K562 (cell line): ENCODE data around the gene ELOVL7. TPM values are rescaled to one million over a fixed set of nuclear protein-coding genes. Genes with fewer than 3 reads are reported as not detected.
A peak's percentile ranks its signal among the peaks of the same experiment; 100 is the strongest.

ENCODE experiments used
- CEBPZ ChIP-seq: fragments of 150-350 bp; IDR thresholded peaks from 2 replicates; pipeline ENCODE4 v1.6.1; 2014; ENCODE audit warnings: low read depth, mild to moderate bottlenecking, low read length, borderline replicate concordance
- FIP1L1 ChIP-seq: fragments of 200-400 bp; formaldehyde crosslinking; IDR thresholded peaks from 2 replicates; pipeline ENCODE4 v1.6.1; 2018; ENCODE audit warnings: mild to moderate bottlenecking, low read depth, low read length; ENCODE audit not compliant: poor library complexity, severe bottlenecking
- FOXK2 ChIP-seq, 2 experiments: fragments of 450-650 bp; IDR thresholded peaks in 1 of 2; conservative IDR thresholded peaks in 1 of 2; 2 replicates each; pipeline ENCODE4 v1.6.1; 2016; ENCODE audit warnings: low read depth in 2 of 2, mild to moderate bottlenecking in 1 of 2
- IFI16 ChIP-seq: fragments of 250-450 bp; sonication (Bioruptor Pico); IDR thresholded peaks from 2 replicates; pipeline ENCODE4 v2.1.2; 2022; ENCODE audit warnings: mild to moderate bottlenecking, inconsistent platforms
- NFE2L1 ChIP-seq: fragments of 450-650 bp; IDR thresholded peaks from 2 replicates; pipeline ENCODE4 v1.6.1; 2016; ENCODE audit warnings: missing genetic modification characterization, low read depth, mild to moderate bottlenecking, missing compliant biosample characterization, moderate library complexity, borderline replicate concordance
- NFXL1 ChIP-seq: fragments of 450-650 bp; formaldehyde crosslinking; IDR thresholded peaks from 2 replicates; pipeline ENCODE4 v1.4.0; 2021; ENCODE audit warnings: mild to moderate bottlenecking
- SMARCC2 ChIP-seq: fragments of 450-650 bp; IDR thresholded peaks from 2 replicates; pipeline ENCODE4 v1.6.1; 2017; ENCODE audit warnings: antibody characterized with exemption, moderate library complexity, mild to moderate bottlenecking, low read depth
- SREBF2 ChIP-seq: sonication (generic); formaldehyde crosslinking; IDR thresholded peaks from 2 replicates; pipeline ENCODE4 v1.4.0; 2020; ENCODE audit warnings: mild to moderate bottlenecking, missing genetic modification reagents
- THAP7 ChIP-seq: fragments of 250-450 bp; sonication (Bioruptor Pico); IDR thresholded peaks from 2 replicates; pipeline ENCODE4 v1.5.0; 2021
- ZNF175 ChIP-seq: fragments of 200-800 bp; sonication (Bioruptor generic); IDR thresholded peaks from 2 replicates; pipeline ENCODE4 v1.6.1; 2016; ENCODE audit warnings: low read depth, mild to moderate bottlenecking, missing genetic modification characterization, missing compliant biosample characterization
- ZNF280A ChIP-seq: fragments of 450-650 bp; IDR thresholded peaks from 2 replicates; pipeline ENCODE4 v1.6.1; 2018; ENCODE audit warnings: mild to moderate bottlenecking, low read depth; ENCODE audit not compliant: partially characterized antibody
- ZNF41 ChIP-seq: fragments of 250-450 bp; sonication (Bioruptor Pico); conservative IDR thresholded peaks from 2 replicates; pipeline ENCODE4 v1.4.0; 2020; ENCODE audit warnings: mild to moderate bottlenecking
- ZNF586 ChIP-seq: fragments of 450-650 bp; formaldehyde crosslinking; conservative IDR thresholded peaks from 2 replicates; pipeline ENCODE4 v1.4.0; 2020; ENCODE audit warnings: mild to moderate bottlenecking, moderate library complexity
- ZNF764 ChIP-seq: fragments of 250-450 bp; sonication (Bioruptor Pico); IDR thresholded peaks from 2 replicates; pipeline ENCODE4 v1.4.0; 2020; ENCODE audit warnings: low read depth, mild to moderate bottlenecking, moderate library complexity
- polyA plus RNA-seq, 8 experiments: library from polyadenylated mRNA; depleted of rRNA in 4 of 8; stranded (reverse) in 5 of 8; unstranded in 3 of 8; fragments of >200 nt; fragmentation: Nextera tagmentation in 2 of 8; fragmentation: Illumina TruSeq in 1 of 8; extraction: Ambion mirVana in 2 of 8; extraction: Trizol in 1 of 8; gene quantifications; 2 replicates each; pipeline versions ENCODE4 v1.2.1 to v1.2.3, GENCODE V29; 2011 to 2014; ENCODE audit warnings: inconsistent platforms in 1 of 8, missing spikeins in 1 of 8
- total RNA-seq, 7 experiments: library from RNA; depleted of rRNA in 6 of 7; stranded (reverse); fragments of >200 nt in 6 of 7; fragmentation: Illumina TruSeq in 2 of 7; extraction: Trizol in 2 of 7; gene quantifications; 2 replicates each; pipeline versions ENCODE4 v1.2.1 to v1.2.3, GENCODE V29; 2011 to 2021; ENCODE audit warnings: low replicate concordance in 1 of 7
- TF ChIP-seq, protein P1 (sequence below): sonication (generic); formaldehyde crosslinking; IDR thresholded peaks from 2 replicates; pipeline ENCODE4 v1.8.0; 2022; ENCODE audit warnings: mild to moderate bottlenecking, missing genetic modification reagents
- TF ChIP-seq, protein P2 (sequence below): sonication (generic); formaldehyde crosslinking; IDR thresholded peaks from 2 replicates; pipeline ENCODE4 v1.8.1; 2023; ENCODE audit warnings: mild to moderate bottlenecking, missing genetic modification reagents
- TF ChIP-seq, protein P3 (sequence below): fragments of 450-650 bp; conservative IDR thresholded peaks from 2 replicates; pipeline ENCODE4 v1.6.1; 2016; ENCODE audit warnings: missing genetic modification characterization, low read depth, mild to moderate bottlenecking, missing compliant biosample characterization, moderate library complexity

The ELOVL7 gene
- total and polyA plus RNA-seq, 9 of the 15 experiments (the other 6 are each of a cell fraction or from before 2014, with no cell fraction given): 4.5 to 12.3 (median 6.9) TPM

- TF ChIP-seq ZNF764 (CRISPR knock-in tag): no peak
- no peak for TF ChIP-seq IFI16 (CRISPR knock-in tag)
- TF ChIP-seq, protein P1, sequence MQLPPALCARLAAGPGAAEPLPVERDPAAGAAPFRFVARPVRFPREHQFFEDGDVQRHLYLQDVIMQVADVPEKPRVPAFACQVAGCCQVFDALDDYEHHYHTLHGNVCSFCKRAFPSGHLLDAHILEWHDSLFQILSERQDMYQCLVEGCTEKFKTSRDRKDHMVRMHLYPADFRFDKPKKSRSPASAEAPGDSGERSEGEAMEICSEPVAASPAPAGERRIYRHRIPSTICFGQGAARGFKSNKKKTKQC (CRISPR knock-in tag): no peak
- no peak for TF ChIP-seq NFE2L1
- TF ChIP-seq SMARCC2: peak; percentile 79; the same call in 1 of the 2 replicates
- TF ChIP-seq ZNF280A: no peak
- TF ChIP-seq, protein P2, sequence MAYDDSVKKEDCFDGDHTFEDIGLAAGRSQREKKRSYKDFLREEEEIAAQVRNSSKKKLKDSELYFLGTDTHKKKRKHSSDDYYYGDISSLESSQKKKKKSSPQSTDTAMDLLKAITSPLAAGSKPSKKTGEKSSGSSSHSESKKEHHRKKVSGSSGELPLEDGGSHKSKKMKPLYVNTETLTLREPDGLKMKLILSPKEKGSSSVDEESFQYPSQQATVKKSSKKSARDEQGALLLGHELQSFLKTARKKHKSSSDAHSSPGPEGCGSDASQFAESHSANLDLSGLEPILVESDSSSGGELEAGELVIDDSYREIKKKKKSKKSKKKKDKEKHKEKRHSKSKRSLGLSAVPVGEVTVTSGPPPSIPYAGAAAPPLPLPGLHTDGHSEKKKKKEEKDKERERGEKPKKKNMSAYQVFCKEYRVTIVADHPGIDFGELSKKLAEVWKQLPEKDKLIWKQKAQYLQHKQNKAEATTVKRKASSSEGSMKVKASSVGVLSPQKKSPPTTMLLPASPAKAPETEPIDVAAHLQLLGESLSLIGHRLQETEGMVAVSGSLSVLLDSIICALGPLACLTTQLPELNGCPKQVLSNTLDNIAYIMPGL: no peak
- no peak; the same call in none of the 2 replicates for TF ChIP-seq ZNF175 (CRISPR knock-in tag)
- TF ChIP-seq, protein P3, sequence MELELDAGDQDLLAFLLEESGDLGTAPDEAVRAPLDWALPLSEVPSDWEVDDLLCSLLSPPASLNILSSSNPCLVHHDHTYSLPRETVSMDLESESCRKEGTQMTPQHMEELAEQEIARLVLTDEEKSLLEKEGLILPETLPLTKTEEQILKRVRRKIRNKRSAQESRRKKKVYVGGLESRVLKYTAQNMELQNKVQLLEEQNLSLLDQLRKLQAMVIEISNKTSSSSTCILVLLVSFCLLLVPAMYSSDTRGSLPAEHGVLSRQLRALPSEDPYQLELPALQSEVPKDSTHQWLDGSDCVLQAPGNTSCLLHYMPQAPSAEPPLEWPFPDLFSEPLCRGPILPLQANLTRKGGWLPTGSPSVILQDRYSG (tag): no peak
- TF ChIP-seq THAP7 (CRISPR knock-in tag): no peak
- no peak for TF ChIP-seq ZNF586 (CRISPR knock-in tag)
- peak; percentile 63 to 75 for TF ChIP-seq FOXK2 (conservative IDR thresholded peaks at IDR 0.05 in 1 of 2, IDR thresholded peaks at IDR 0.05 in 1 of 2; ENCODE audit: low read depth in 2 of 2)
- no peak for TF ChIP-seq NFXL1 (CRISPR knock-in tag)
- TF ChIP-seq SREBF2 (CRISPR knock-in tag): no peak
- no peak for TF ChIP-seq ZNF41
- TF ChIP-seq FIP1L1: no peak
- no peak for TF ChIP-seq CEBPZ
Measured at GRCh38 chr5:60820593-60821487, 23.2 kb downstream of the ELOVL7 start (continued).
